ENCODE data around the gene CCSER2.

GRCh38 chr10:84293574-84294016 lies 34.8 kb upstream of the CCSER2 start:
- TF ChIP-seq CTCF (IDR thresholded peaks at IDR 0.05) (no peak), POLR2A (IDR thresholded peaks at IDR 0.05) (no peak)

All from tibial nerve (tissue), 3 donors.